ENCODE measurements around the gene APCDD1L.
"Not testable (repeated sequence)": the region's sequence is repeated elsewhere in the genome, so short reads cannot be mapped to it uniquely, and the experiment has no call there.

The APCDD1L gene

GRCh38 chr20:58513580-58514285, 1.5 kb downstream of the APCDD1L start:
- H3K36me3 Mint-ChIP-seq = no peaks in the 10 kb centered on the region
- no peaks in the 10 kb centered on the region for H3K4me1 Mint-ChIP-seq
- peaks cover 55% of the 10 kb centered on the region for H3K27me3 Mint-ChIP-seq
- H3K4me3 Mint-ChIP-seq = no peak overlapping the region
- H3K9me3 Mint-ChIP-seq = no peaks in the 10 kb centered on the region
- no peak for DNase-seq
- CTCF ChIA-PET = no interaction called here
- H3K27ac Mint-ChIP-seq = no peak overlapping the region

GRCh38 chr20:58512808-58513552, 2.2 kb downstream of the APCDD1L start:
- Mint-ChIP-seq H3K9me3 (no peaks in the 10 kb centered on the region), H3K4me1 (no peaks in the 10 kb centered on the region), H3K27ac (no peak overlapping the region), H3K36me3 (no peaks in the 10 kb centered on the region), H3K4me3 (no peak overlapping the region), H3K27me3 (peaks cover 51% of the 10 kb centered on the region)
- no peak for DNase-seq
- CTCF ChIA-PET = no interaction called here

GRCh38 chr20:58511861-58512260, 3.3 kb downstream of the APCDD1L start:
- Mint-ChIP-seq H3K27ac (no peak overlapping the region), H3K27me3 (peaks cover 44% of the 10 kb centered on the region), H3K4me1 (no peaks in the 10 kb centered on the region), H3K36me3 (no peaks in the 10 kb centered on the region), H3K4me3 (no peak overlapping the region), H3K9me3 (no peaks in the 10 kb centered on the region)
- CTCF ChIA-PET = interaction anchor here (0.7 kb wide), 1 partner anchor 21 kb away, joined by 3 read pairs; no protein-coding TSS in a partner anchor
- no peak for DNase-seq

GRCh38 chr20:58511364-58511763, 3.8 kb downstream of the APCDD1L start:
- Mint-ChIP-seq H3K4me1 (no peaks in the 10 kb centered on the region), H3K27ac (no peak overlapping the region), H3K4me3 (no peak overlapping the region), H3K27me3 (peaks cover 44% of the 10 kb centered on the region), H3K9me3 (peaks cover 2% of the 10 kb centered on the region), H3K36me3 (no peaks in the 10 kb centered on the region)
- CTCF ChIA-PET = interaction anchor here (0.7 kb wide), 1 partner anchor 21 kb away, joined by 3 read pairs; no protein-coding TSS in a partner anchor
- no peak for DNase-seq

GRCh38 chr20:58510921-58511320, 4.3 kb downstream of the APCDD1L start:
- CTCF ChIA-PET = interaction anchor here (0.7 kb wide), 1 partner anchor 22 kb away, joined by 3 read pairs; no protein-coding TSS in a partner anchor
- H3K27ac Mint-ChIP-seq = no peak overlapping the region

GRCh38 chr20:58508762-58509395, 6.3 kb downstream of the APCDD1L start:
- Mint-ChIP-seq H3K27ac (no peak overlapping the region), H3K4me1 (no peaks in the 10 kb centered on the region), H3K27me3 (peaks cover 20% of the 10 kb centered on the region), H3K36me3 (no peaks in the 10 kb centered on the region), H3K9me3 (peaks cover 10% of the 10 kb centered on the region), H3K4me3 (no peak overlapping the region)
- CTCF ChIA-PET = no interaction called here
- DNase-seq = no peak

More at GRCh38 chr20:58510921-58511320, 4.3 kb downstream of the APCDD1L start:
- Mint-ChIP-seq H3K4me1 (no peaks in the 10 kb centered on the region), H3K36me3 (no peaks in the 10 kb centered on the region), H3K27me3 (peaks cover 39% of the 10 kb centered on the region), H3K4me3 (no peak overlapping the region), H3K9me3 (peaks cover 2% of the 10 kb centered on the region)
- DNase-seq = no peak

- H3K4me1 Mint-ChIP-seq, DNase-seq, H3K4me3 Mint-ChIP-seq, H3K27me3 Mint-ChIP-seq, H3K27ac Mint-ChIP-seq, H3K36me3 Mint-ChIP-seq, CTCF ChIA-PET: not testable (repeated sequence)
- H3K9me3 Mint-ChIP-seq = peaks cover 17% of the 10 kb centered on the region
Measured at GRCh38 chr20:58506999-58507398, 8.2 kb downstream of the APCDD1L start.

- no peak overlapping the region for H3K27ac Mint-ChIP-seq
- H3K36me3 Mint-ChIP-seq = no peaks in the 10 kb centered on the region
- H3K27me3 Mint-ChIP-seq = peaks cover 8% of the 10 kb centered on the region
- no peak overlapping the region for H3K4me3 Mint-ChIP-seq
- CTCF ChIA-PET = no interaction called here
- no peaks in the 10 kb centered on the region for H3K4me1 Mint-ChIP-seq
- H3K9me3 Mint-ChIP-seq = peaks cover 19% of the 10 kb centered on the region
- no peak for DNase-seq
Measured at GRCh38 chr20:58504566-58504965, 10.6 kb downstream of the APCDD1L start.

- Mint-ChIP-seq H3K36me3 (no peaks in the 10 kb centered on the region), H3K9me3 (peaks cover 19% of the 10 kb centered on the region), H3K27me3 (peaks cover 12% of the 10 kb centered on the region), H3K4me3 (no peak overlapping the region), H3K4me1 (no peaks in the 10 kb centered on the region), H3K27ac (no peak overlapping the region)
- CTCF ChIA-PET = no interaction called here
- no peak for DNase-seq
Measured at GRCh38 chr20:58503668-58504067, 11.5 kb downstream of the APCDD1L start.

GRCh38 chr20:58500256-58500655, 14.9 kb downstream of the APCDD1L start:
- H3K27ac Mint-ChIP-seq = no peak overlapping the region
- CTCF ChIA-PET = no interaction called here
- peaks cover 15% of the 10 kb centered on the region for H3K27me3 Mint-ChIP-seq
- no peaks in the 10 kb centered on the region for H3K36me3 Mint-ChIP-seq
- peaks cover 13% of the 10 kb centered on the region for H3K9me3 Mint-ChIP-seq
- H3K4me1 Mint-ChIP-seq = no peaks in the 10 kb centered on the region
- no peak overlapping the region for H3K4me3 Mint-ChIP-seq
- no peak for DNase-seq

GRCh38 chr20:58498470-58499068, 16.6 kb downstream of the APCDD1L start:
- Mint-ChIP-seq H3K27me3 (peaks cover 15% of the 10 kb centered on the region), H3K36me3 (no peaks in the 10 kb centered on the region), H3K27ac (no peak overlapping the region), H3K4me1 (no peaks in the 10 kb centered on the region), H3K9me3 (peaks cover 5% of the 10 kb centered on the region), H3K4me3 (no peak overlapping the region)
- CTCF ChIA-PET = interaction anchor here (0.6 to 1.0 kb wide), 2 partner anchors 542 to 1273 kb away, joined by 3 read pairs; no protein-coding TSS in a partner anchor
- DNase-seq = no peak

- DNase-seq = no peak
- H3K4me1 Mint-ChIP-seq = no peaks in the 10 kb centered on the region
- H3K27ac Mint-ChIP-seq = no peak overlapping the region
- no peaks in the 10 kb centered on the region for H3K36me3 Mint-ChIP-seq
- peaks cover 15% of the 10 kb centered on the region for H3K27me3 Mint-ChIP-seq
- CTCF ChIA-PET = interaction anchor here (1.0 kb wide), 1 partner anchor 1273 kb away, joined by 3 read pairs; no protein-coding TSS in a partner anchor
- no peak overlapping the region for H3K4me3 Mint-ChIP-seq
- peaks cover 1% of the 10 kb centered on the region for H3K9me3 Mint-ChIP-seq
Measured at GRCh38 chr20:58497724-58498469, 17.3 kb downstream of the APCDD1L start.

GRCh38 chr20:58497076-58497641, 18.0 kb downstream of the APCDD1L start:
- H3K27ac Mint-ChIP-seq = no peak overlapping the region
- DNase-seq = no peak
- CTCF ChIA-PET = no interaction called here

More at GRCh38 chr20:58497076-58497641, 18.0 kb downstream of the APCDD1L start:
- peaks cover 15% of the 10 kb centered on the region for H3K27me3 Mint-ChIP-seq
- H3K4me3 Mint-ChIP-seq = no peak overlapping the region
- no peaks in the 10 kb centered on the region for H3K36me3 Mint-ChIP-seq
- peaks cover 1% of the 10 kb centered on the region for H3K9me3 Mint-ChIP-seq
- no peaks in the 10 kb centered on the region for H3K4me1 Mint-ChIP-seq

Data from activated naive CD4-positive, alpha-beta T cell treated with anti-CD3 and anti-CD28 coated beads, Interleukin-2, amount 10 ng/mL, durations not matched to agents 7 days and 5 days (primary cell).